NOMO-1 treated with dmso at 0.1 percent for 144 hours (cell line): Measurements from ENCODE around the gene REELD1.

Experiments
- DNase-seq: peaks from one replicate; lab custom pipeline; 2025; ENCODE audit not compliant: unreplicated experiment; lab: John Stamatoyannopoulos, UW

The REELD1 gene

GRCh38 chr4:146265950-146266490 lies 51.7 kb downstream of the REELD1 start:
- DNase-seq: no peak

GRCh38 chr4:146267826-146268225 lies 53.5 kb downstream of the REELD1 start:
- DNase-seq: no peak

DNA sequence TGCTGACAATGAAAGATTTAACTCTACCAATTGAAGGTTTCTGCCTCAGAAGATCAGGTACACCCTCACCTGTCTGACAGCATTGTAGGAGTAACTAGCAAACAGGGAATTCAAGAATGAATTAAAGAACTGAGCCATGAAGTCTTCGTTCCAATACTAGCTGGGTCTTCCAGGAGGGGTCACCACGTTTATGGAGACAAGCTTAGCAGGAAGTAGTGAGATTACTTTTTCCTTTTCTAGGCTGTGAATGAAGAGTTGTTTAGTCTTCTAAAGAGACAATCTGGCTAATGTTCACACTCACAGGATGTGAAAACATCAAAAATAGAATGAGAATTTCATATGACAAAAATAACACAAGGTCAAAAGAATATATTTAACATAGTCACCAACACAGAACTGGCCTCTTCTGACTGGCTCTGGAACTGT lies 54.9 kb downstream of the REELD1 start:
- DNase-seq: no peak

DNA sequence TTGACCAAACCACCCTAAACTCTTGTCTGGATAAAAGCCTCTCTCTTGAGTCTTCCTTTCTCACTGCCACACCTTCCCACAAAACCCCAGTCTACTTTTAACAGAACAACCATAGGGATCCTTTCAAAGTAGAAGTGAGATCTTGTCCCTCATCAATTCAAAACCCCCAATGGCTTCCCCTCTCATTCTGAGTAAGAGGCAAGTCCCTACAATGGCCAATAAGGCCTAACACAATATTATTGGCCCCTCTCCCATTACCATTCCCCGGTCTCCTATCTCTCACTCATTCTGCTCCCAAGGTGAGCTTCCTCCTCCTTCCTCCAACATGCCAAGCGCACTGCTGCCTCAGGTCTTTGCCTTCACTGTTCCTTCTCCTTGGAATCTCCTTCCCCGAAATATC lies 57.1 kb downstream of the REELD1 start:
- DNase-seq: no peak

DNA sequence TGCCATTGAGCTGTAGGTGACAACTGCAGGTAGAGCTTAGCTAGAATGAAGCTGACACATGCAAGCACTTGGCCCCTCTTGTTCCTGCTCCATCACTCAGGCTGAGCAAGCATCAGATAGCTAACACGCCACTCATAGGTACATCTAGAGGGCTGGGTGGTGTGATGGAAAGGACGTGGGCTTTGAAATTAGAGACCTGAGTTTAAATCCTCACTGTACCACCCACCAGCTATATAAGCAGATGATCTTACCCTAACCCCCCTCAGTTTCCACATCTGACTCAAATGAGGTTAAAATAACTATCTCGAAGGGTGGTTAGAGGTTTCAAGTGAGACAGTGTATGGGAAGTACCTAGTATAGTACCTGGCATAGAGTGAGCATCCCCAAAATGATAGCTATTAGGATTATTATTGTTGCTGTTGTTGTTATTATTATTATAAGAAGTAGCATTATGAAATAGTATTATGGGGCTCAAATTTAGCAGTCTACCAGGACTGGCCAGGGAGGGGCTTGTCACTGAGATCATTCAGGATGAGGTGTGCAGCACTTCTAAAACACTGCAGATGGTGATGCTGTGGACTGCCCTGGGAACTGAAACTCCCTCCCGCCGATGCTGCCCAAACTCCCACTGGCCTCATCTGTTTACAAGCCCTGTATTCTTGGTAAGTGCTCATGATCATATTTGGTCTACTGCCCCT lies 59.0 kb downstream of the REELD1 start:
- DNase-seq: no peak

DNA sequence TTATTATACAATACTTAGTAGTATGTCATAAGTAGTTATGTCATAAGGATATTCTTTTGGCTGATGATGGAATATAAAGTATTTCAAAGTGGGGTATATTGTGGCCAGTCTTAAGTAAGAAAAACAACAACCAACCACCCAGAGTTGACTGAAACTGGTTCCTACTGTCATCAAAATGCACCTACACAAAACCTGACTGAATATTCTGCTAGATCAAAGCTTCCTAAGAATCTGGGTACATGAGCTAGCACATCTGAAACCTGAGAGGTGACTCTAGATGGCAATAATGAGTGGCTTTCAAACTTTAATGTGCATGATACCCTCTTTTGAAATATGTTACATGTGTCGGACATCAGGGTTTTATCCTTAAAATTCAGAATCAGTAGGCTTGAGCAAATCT lies 60.4 kb downstream of the REELD1 start:
- DNase-seq: no peak

GRCh38 chr4:146275370-146275769 lies 61.0 kb downstream of the REELD1 start:
- no peak for DNase-seq

DNA sequence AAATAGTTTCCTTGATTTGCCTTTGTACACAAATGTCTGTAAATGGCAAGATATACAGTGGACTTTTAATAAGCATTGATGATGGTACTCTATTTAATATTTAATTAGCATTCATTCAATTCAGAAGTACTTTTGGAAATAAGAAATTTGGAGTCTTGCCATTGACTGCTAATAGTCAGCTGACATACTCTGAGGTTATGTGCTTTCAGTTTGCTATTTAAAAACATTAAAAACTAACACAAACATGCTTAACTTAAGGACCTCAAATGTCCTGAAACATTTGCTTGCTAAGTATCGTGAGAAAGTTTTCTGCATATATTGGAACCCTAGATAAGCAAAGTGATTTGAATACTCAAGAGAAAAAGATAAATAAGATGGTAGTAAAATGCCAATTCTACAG lies 64.6 kb downstream of the REELD1 start:
- no peak for DNase-seq
